B cell (primary cell): ENCODE data around the gene TSPAN9. TPM values are rescaled to one million over a fixed set of nuclear protein-coding genes. Genes with fewer than 3 reads are reported as not detected.

Experiments used
- ATAC-seq: fragments of 200-7000 bp; cut with Tn5 transposase; one replicate; pipeline ENCODE4 v1.10.0; 2021; ENCODE audit warnings: low read depth, mild to moderate bottlenecking, moderate number of reproducible peaks, moderate library complexity
- CTCF ChIA-PET: fragments of 350-600 bp; sonication (Branson Sonifier 250); formaldehyde crosslinking; loops from one replicate; lab custom pipeline; 2021; ENCODE audit warnings: antibody characterized with exemption, inconsistent platforms; lab: Charles Lee
- POLR2A ChIA-PET: fragments of 350-600 bp; sonication (Branson Sonifier 250); formaldehyde crosslinking; loops from one replicate; lab custom pipeline; 2021; ENCODE audit warnings: antibody characterized with exemption; lab: Charles Lee
- DNase-seq: peaks from one replicate; pipeline ENCODE4 v3.0.0; 2013
- H2AFZ ChIP-seq: 2 replicates; pipeline ENCODE4 v1.6.1; 2012; ENCODE audit warnings: mild to moderate bottlenecking, low read depth, low read length; ENCODE audit not compliant: insufficient read depth, poor library complexity, severe bottlenecking
- H3K27ac ChIP-seq, 2 donors: 1 replicate in 1 of 2; 2 replicates in 1 of 2; pipeline ENCODE4 v1.5.1; 2012 to 2013; ENCODE audit warnings: low read length in 2 of 2, mild to moderate bottlenecking in 2 of 2, moderate library complexity in 1 of 2
- H3K27me3 ChIP-seq, 4 experiments: fragments of 200-600 bp in 1 of 4; sonication (generic) in 1 of 4; replicated peaks in 1 of 4; 1 replicate in 2 of 4; 2 replicates in 2 of 4; pipeline versions ENCODE4 v1.6.1 to v1.7.0; 2013 to 2016; ENCODE audit warnings: low read length in 3 of 4, mild to moderate bottlenecking in 2 of 4, mixed read lengths in 1 of 4, moderate library complexity in 1 of 4; ENCODE audit not compliant: insufficient read depth in 4 of 4, control insufficient read depth in 3 of 4; ENCODE audit errors: control extremely low read depth in 1 of 4
- H3K36me3 ChIP-seq, 2 experiments: replicated peaks in 1 of 2; 1 replicate in 1 of 2; 2 replicates in 1 of 2; pipeline versions ENCODE4 v1.6.1 to v1.7.1; 2013; ENCODE audit warnings: low read length in 1 of 2; ENCODE audit not compliant: insufficient read depth in 2 of 2, control insufficient read depth in 1 of 2; ENCODE audit errors: control extremely low read depth in 1 of 2, extremely low read depth in 1 of 2
- H3K4me1 ChIP-seq, 2 donors: fragments of 200-600 bp in 1 of 2; sonication (generic) in 1 of 2; 1 replicate in 1 of 2; 2 replicates in 1 of 2; pipeline versions ENCODE4 v1.5.1 to v1.6.1; 2013 to 2017; ENCODE audit warnings: low read length in 2 of 2; ENCODE audit not compliant: control insufficient read depth in 2 of 2, insufficient read depth in 2 of 2
- H3K4me2 ChIP-seq: replicated peaks from 2 replicates; pipeline ENCODE3; 2012; ENCODE audit warnings: mild to moderate bottlenecking, low read depth, low read length; ENCODE audit not compliant: poor library complexity, severe bottlenecking
- H3K4me3 ChIP-seq, 5 experiments: fragments of 200-600 bp in 1 of 5; sonication (generic) in 1 of 5; 1 replicate in 3 of 5; 2 replicates in 2 of 5; pipeline versions ENCODE4 v1.5.1 to v1.7.0; 2011 to 2016; ENCODE audit warnings: low read length in 4 of 5, mild to moderate bottlenecking in 4 of 5, low read depth in 2 of 5, control low read depth in 1 of 5, moderate library complexity in 1 of 5; ENCODE audit not compliant: insufficient read depth in 1 of 5; ENCODE audit errors: control extremely low read depth in 1 of 5, extremely low read depth in 1 of 5
- H3K79me2 ChIP-seq: fragments of 200-600 bp; sonication (generic); one replicate; pipeline ENCODE4 v1.6.0; 2016; ENCODE audit warnings: low read length; ENCODE audit not compliant: control insufficient read depth, insufficient read depth
- H3K9ac ChIP-seq: fragments of 200-600 bp; sonication (generic); 2 replicates; pipeline ENCODE4 v1.6.1; 2017; ENCODE audit warnings: mild to moderate bottlenecking, low read length, moderate library complexity
- H3K9me3 ChIP-seq, 3 donors: one replicate each; pipeline versions ENCODE4 v1.6.1 to v1.7.1; 2013; ENCODE audit warnings: low read length in 2 of 3; ENCODE audit not compliant: control insufficient read depth in 2 of 3, insufficient read depth in 1 of 3; ENCODE audit errors: control extremely low read depth in 1 of 3
- H4K20me1 ChIP-seq: 2 replicates; pipeline ENCODE4 v1.6.0; 2012; ENCODE audit warnings: mild to moderate bottlenecking, low read length; ENCODE audit not compliant: insufficient read depth, control insufficient read depth, poor library complexity, severe bottlenecking
- H3K27ac Mint-ChIP-seq: one replicate; pipeline ENCODE4 v1.8.0; 2021; ENCODE audit warnings: mixed read lengths
- H3K27me3 Mint-ChIP-seq: one replicate; pipeline ENCODE4 v1.8.0; 2021; ENCODE audit warnings: mixed read lengths
- H3K4me1 Mint-ChIP-seq: one replicate; pipeline ENCODE4 v1.8.0; 2021; ENCODE audit warnings: mixed read lengths
- H3K4me3 Mint-ChIP-seq: one replicate; pipeline ENCODE4 v1.8.0; 2021; ENCODE audit warnings: mixed read lengths
- H3K9me3 Mint-ChIP-seq: one replicate; pipeline ENCODE4 v1.8.0; 2022; ENCODE audit warnings: mixed read lengths; ENCODE audit not compliant: insufficient read depth
- CTCF ChIP-seq: fragments of 200-600 bp; IDR thresholded peaks from one replicate; pipeline ENCODE4 v1.8.0; 2022; ENCODE audit warnings: antibody characterized with exemption, mild to moderate bottlenecking
- EZH2 ChIP-seq: IDR thresholded peaks from 2 replicates; pipeline ENCODE4 v1.6.1; 2012; ENCODE audit warnings: borderline replicate concordance, low read depth, mild to moderate bottlenecking, moderate library complexity, low read length; ENCODE audit not compliant: insufficient read depth, poor library complexity, severe bottlenecking
- WGBS: methylation state at CpG from one replicate; pipeline ENCODE4 v1.1.5; 2013; ENCODE audit warnings: missing lambda C conversion rate; ENCODE audit not compliant: insufficient coverage; 5-methylcytosine and 5-hydroxymethylcytosine counted together
- intact Hi-C: fragments of 100-400 bp; cut with micrococcal nuclease; formaldehyde crosslinking; loops from one replicate; pipeline ENCODE4 v1.10.0; 2022
- polyA plus RNA-seq: library from polyadenylated mRNA; depleted of rRNA; stranded (reverse); fragments of >200 nt; gene quantifications from 2 replicates; pipeline ENCODE4 v1.2.3, GENCODE V29; 2012
- total RNA-seq, 2 donors: library from RNA; stranded (reverse); fragments of 120-200 nt in 1 of 2; gene quantifications; 1 replicate in 1 of 2; 2 replicates in 1 of 2; pipeline versions ENCODE4 v1.2.3 to v1.2.4, GENCODE V29; 2013 to 2022

The TSPAN9 gene
- total and polyA plus RNA-seq, 2 donors (not counting 1 experiment from before 2014, with no cell fraction given): 0.15 to 0.37 TPM

- no peak overlapping the region for H3K4me3 ChIP-seq
- Mint-ChIP-seq H3K4me3 (no peak overlapping the region), H3K27me3 (peaks cover 18% of the 10 kb centered on the region), H3K4me1 (peaks cover 11% of the 10 kb centered on the region), H3K9me3 (no peaks in the 10 kb centered on the region), H3K27ac (no peak overlapping the region)
- H2AFZ ChIP-seq: no peak overlapping the region
- H3K79me2 ChIP-seq: no peaks in the 10 kb centered on the region
- H3K27me3 ChIP-seq: peaks cover 0 to 2% (median 0%) of the 10 kb centered on the region in 4 experiments
- no peaks in the 10 kb centered on the region for H4K20me1 ChIP-seq
- ATAC-seq (no peak), DNase-seq (no peak)
- 84% methylated on average over 7 of the region's 7 CpGs for WGBS
- no peak overlapping the region for H3K27ac ChIP-seq
- no peaks in the 10 kb centered on the region for H3K36me3 ChIP-seq
- TF ChIP-seq CTCF (no peak), EZH2 (no peak)
- ChIA-PET CTCF (no interaction called here), POLR2A (no interaction called here)
- H3K9ac ChIP-seq: no peak overlapping the region
- no peak overlapping the region for H3K4me2 ChIP-seq
- peaks cover 9 to 10% of the 10 kb centered on the region in 2 donors for H3K4me1 ChIP-seq
- no peaks in the 10 kb centered on the region for H3K9me3 ChIP-seq
- intact Hi-C loops: no loop called here
Observed at GRCh38 chr12:3054374-3054773, 22.8 kb upstream of the TSPAN9 start.

GRCh38 chr12:3055026-3055703, 22.0 kb upstream of the TSPAN9 start:
- no peaks in the 10 kb centered on the region for H3K79me2 ChIP-seq
- no peaks in the 10 kb centered on the region for H3K9me3 ChIP-seq
- Mint-ChIP-seq H3K27me3 (peaks cover 23% of the 10 kb centered on the region), H3K4me3 (no peak overlapping the region), H3K9me3 (no peaks in the 10 kb centered on the region), H3K27ac (no peak overlapping the region), H3K4me1 (peaks cover 3% of the 10 kb centered on the region)
- H3K27me3 ChIP-seq: peaks cover 0 to 2% (median 0%) of the 10 kb centered on the region in 4 experiments
- no peak overlapping the region for H3K27ac ChIP-seq
- 87% methylated on average over 11 of the region's 12 CpGs for WGBS
- H3K4me2 ChIP-seq: no peak overlapping the region
- H3K4me1 ChIP-seq: peaks cover 1 to 3% of the 10 kb centered on the region in 2 donors
- intact Hi-C loops: no loop called here
- TF ChIP-seq CTCF (no peak), EZH2 (no peak)
- no peaks in the 10 kb centered on the region for H4K20me1 ChIP-seq
- no peak for ATAC-seq
- H3K36me3 ChIP-seq: no peaks in the 10 kb centered on the region
- CTCF ChIA-PET: no interaction called here
- DNase-seq: no peak
- POLR2A ChIA-PET: no interaction called here
- no peak overlapping the region for H3K4me3 ChIP-seq
- no peak overlapping the region for H3K9ac ChIP-seq
- no peak overlapping the region for H2AFZ ChIP-seq
